ENCODE measurements around the gene CEP72. TPM values are rescaled to one million over a fixed set of nuclear protein-coding genes. Genes with fewer than 3 reads are reported as not detected.

The CEP72 gene
- total RNA-seq, 1 donor from 2014 or later = 27.2 TPM

GRCh38 chr5:587403-587802 is 24.7 kb upstream of the CEP72 start:
- no peaks in the 10 kb centered on the region for H3K9me3 Mint-ChIP-seq
- H3K36me3 Mint-ChIP-seq (ENCODE audit: low read depth) = no peaks in the 10 kb centered on the region
- H3K4me3 Mint-ChIP-seq = no peak overlapping the region
- peaks cover 74% of the 10 kb centered on the region for H3K27me3 Mint-ChIP-seq (ENCODE audit: low read depth)
- no peak for DNase-seq (ENCODE audit: low read depth, low spot score)
- H3K27ac Mint-ChIP-seq (ENCODE audit: unreplicated experiment) = no peak overlapping the region
- no peak for TF ChIP-seq CTCF (conservative IDR thresholded peaks at IDR 0.05)
- peaks cover 3% of the 10 kb centered on the region for H3K4me1 Mint-ChIP-seq

GRCh38 chr5:588406-588995 is 23.6 kb upstream of the CEP72 start:
- no peaks in the 10 kb centered on the region for H3K9me3 Mint-ChIP-seq
- no peak overlapping the region for H3K27ac Mint-ChIP-seq (ENCODE audit: unreplicated experiment)
- no peak for DNase-seq (ENCODE audit: low read depth, low spot score)
- peaks cover 3% of the 10 kb centered on the region for H3K4me1 Mint-ChIP-seq
- no peaks in the 10 kb centered on the region for H3K36me3 Mint-ChIP-seq (ENCODE audit: low read depth)
- peaks cover 71% of the 10 kb centered on the region for H3K27me3 Mint-ChIP-seq (ENCODE audit: low read depth)
- no peak overlapping the region for H3K4me3 Mint-ChIP-seq
- TF ChIP-seq CTCF (conservative IDR thresholded peaks at IDR 0.05) = no peak

GRCh38 chr5:589173-589572 is 23.0 kb upstream of the CEP72 start:
- DNase-seq (ENCODE audit: low read depth, low spot score) = no peak
- H3K27me3 Mint-ChIP-seq (ENCODE audit: low read depth) = peaks cover 72% of the 10 kb centered on the region
- no peak overlapping the region for H3K27ac Mint-ChIP-seq (ENCODE audit: unreplicated experiment)
- H3K36me3 Mint-ChIP-seq (ENCODE audit: low read depth) = no peaks in the 10 kb centered on the region
- H3K4me1 Mint-ChIP-seq = peaks cover 3% of the 10 kb centered on the region
- no peaks in the 10 kb centered on the region for H3K9me3 Mint-ChIP-seq
- H3K4me3 Mint-ChIP-seq = no peak overlapping the region
- TF ChIP-seq CTCF (conservative IDR thresholded peaks at IDR 0.05) = no peak

- no peaks in the 10 kb centered on the region for H3K9me3 Mint-ChIP-seq
- no peak overlapping the region for H3K27ac Mint-ChIP-seq (ENCODE audit: unreplicated experiment)
- no peak for DNase-seq (ENCODE audit: low read depth, low spot score)
- no peak for TF ChIP-seq CTCF (conservative IDR thresholded peaks at IDR 0.05)
- peaks cover 76% of the 10 kb centered on the region for H3K27me3 Mint-ChIP-seq (ENCODE audit: low read depth)
- peaks cover 4% of the 10 kb centered on the region for H3K4me1 Mint-ChIP-seq
- no peak overlapping the region for H3K4me3 Mint-ChIP-seq
- no peaks in the 10 kb centered on the region for H3K36me3 Mint-ChIP-seq (ENCODE audit: low read depth)
Measured at GRCh38 chr5:589588-589987, 22.6 kb upstream of the CEP72 start.

GRCh38 chr5:590346-590745 is 21.8 kb upstream of the CEP72 start:
- Mint-ChIP-seq H3K27me3 (ENCODE audit: low read depth) (peaks cover 76% of the 10 kb centered on the region), H3K4me1 (peaks cover 11% of the 10 kb centered on the region), H3K36me3 (ENCODE audit: low read depth) (no peaks in the 10 kb centered on the region), H3K27ac (ENCODE audit: unreplicated experiment) (no peak overlapping the region), H3K4me3 (no peak overlapping the region), H3K9me3 (no peaks in the 10 kb centered on the region)
- TF ChIP-seq CTCF (conservative IDR thresholded peaks at IDR 0.05) = no peak
- DNase-seq (ENCODE audit: low read depth, low spot score) = no peak
